ENCODE data around the gene HDAC7. TPM values are rescaled to one million over a fixed set of nuclear protein-coding genes. Genes with fewer than 3 reads are reported as not detected.

Gene HDAC7
- total and polyA plus RNA-seq, 2 of the 13 experiments (the other 11 are each of a cell fraction or from before 2014, with no cell fraction given): 4.6 to 10.8 TPM

DNA sequence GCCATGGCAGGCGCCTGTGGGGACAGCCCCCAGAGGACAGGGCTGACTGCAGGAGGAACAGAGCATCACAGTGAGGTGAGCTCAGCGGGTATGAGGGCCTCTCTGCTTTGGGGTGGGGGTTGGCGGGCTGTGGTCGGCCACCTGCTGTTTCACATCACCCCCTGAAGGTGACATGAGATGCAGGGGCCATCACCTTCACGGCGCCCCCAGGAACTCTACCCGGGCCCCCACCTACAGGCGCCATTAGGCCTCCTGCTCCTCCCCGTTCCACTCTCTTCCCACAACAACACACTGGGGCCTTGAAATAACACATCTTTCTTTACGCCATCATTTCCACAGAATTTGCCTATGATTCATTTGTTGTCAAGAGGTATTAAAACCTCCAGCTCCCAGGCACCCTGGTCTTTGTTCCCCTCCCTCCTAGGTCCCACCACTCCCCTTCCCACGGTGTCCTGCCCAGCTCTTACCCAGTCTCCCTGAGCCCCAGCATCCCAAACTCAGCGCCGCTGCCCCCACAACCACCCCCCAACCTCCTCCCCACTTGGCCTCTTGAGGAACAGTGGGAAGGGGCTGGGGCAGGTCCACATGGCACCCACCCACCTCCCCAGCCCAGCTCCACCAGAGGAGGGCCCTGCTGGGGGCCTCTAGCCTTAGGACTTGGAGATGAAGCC lies 12.7 kb upstream of the HDAC7 start:
- Histone ChIP-seq H2AFZ (ENCODE audit: low read length) (no peak overlapping the region), H3K27me3 (ENCODE audit: control insufficient read depth in 1 of 2, insufficient read depth in 2 of 2, low read length in 2 of 2) (peaks cover 6 to 27% of the 10 kb centered on the region in 2 experiments; a peak in 4 of 5 replicates), H3K9me3 (ENCODE audit: low read length) (no peaks in the 10 kb centered on the region), H4K20me1 (ENCODE audit: insufficient read depth, low read length) (no peaks in the 10 kb centered on the region), H3K36me3 (replicated peaks in 1 of 2; ENCODE audit: control insufficient read depth in 1 of 2, insufficient read depth in 2 of 2, low read length in 2 of 2) (no peaks in the 10 kb centered on the region), H3K27ac (ENCODE audit: extremely low read length, insufficient read depth, low read length) (no peak overlapping the region), H3K4me1 (ENCODE audit: insufficient read depth, low read length) (peaks cover 20% of the 10 kb centered on the region), H3K4me2 (ENCODE audit: low read depth, low read length) (no peak overlapping the region), H3K79me2 (ENCODE audit: insufficient read depth, low read length) (no peaks in the 10 kb centered on the region), H3K9ac (ENCODE audit: insufficient read depth, low read depth, low read length) (no peak overlapping the region), H3K4me3 (replicated peaks in 1 of 3; ENCODE audit: insufficient read depth in 1 of 3, low read depth in 2 of 3, low read length in 3 of 3) (no peak overlapping the region)
- POLR2A ChIA-PET: interaction anchor here (1.7 kb wide), 1 partner anchor 15 kb away, joined by 4 read pairs; no protein-coding TSS in a partner anchor
- in situ Hi-C loops (cut with HindIII; ENCODE audit: extremely low pct_ligation_motif_present, low pct_unique_long_range_greater_than_20kb) (no loop called here), intact Hi-C loops (cut with micrococcal nuclease; ENCODE audit: unreplicated experiment) (no loop called here)
- no peak for DNase-seq (ENCODE audit: low spot score)
- ATAC-seq: no peak
- TF ChIP-seq ZSCAN20 (CRISPR knock-in tag; IDR thresholded peaks at IDR 0.05; ENCODE audit: borderline replicate concordance): no peak
- no peak for TF ChIP-seq PHF21A (CRISPR knock-in tag; IDR thresholded peaks at IDR 0.05)
- no peak for TF ChIP-seq ZNF501 (CRISPR knock-in tag; IDR thresholded peaks at IDR 0.05)
- no peak for TF ChIP-seq CHCHD3 (CRISPR knock-in tag; IDR thresholded peaks at IDR 0.05)
- no peak for TF ChIP-seq ZNF17 (CRISPR knock-in tag; IDR thresholded peaks at IDR 0.05)
- TF ChIP-seq GTF3A (CRISPR knock-in tag; conservative IDR thresholded peaks at IDR 0.05): no peak
- no peak for TF ChIP-seq PLRG1 (conservative IDR thresholded peaks at IDR 0.05)
- TF ChIP-seq ZSCAN30 (CRISPR knock-in tag; IDR thresholded peaks at IDR 0.05): no peak
- TF ChIP-seq SKI (IDR thresholded peaks at IDR 0.05; ENCODE audit: partially characterized antibody): no peak
- TF ChIP-seq, protein P1, sequence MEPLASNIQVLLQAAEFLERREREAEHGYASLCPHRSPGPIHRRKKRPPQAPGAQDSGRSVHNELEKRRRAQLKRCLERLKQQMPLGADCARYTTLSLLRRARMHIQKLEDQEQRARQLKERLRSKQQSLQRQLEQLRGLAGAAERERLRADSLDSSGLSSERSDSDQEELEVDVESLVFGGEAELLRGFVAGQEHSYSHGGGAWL (CRISPR knock-in tag; IDR thresholded peaks at IDR 0.05): no peak
- TF ChIP-seq, protein P2, sequence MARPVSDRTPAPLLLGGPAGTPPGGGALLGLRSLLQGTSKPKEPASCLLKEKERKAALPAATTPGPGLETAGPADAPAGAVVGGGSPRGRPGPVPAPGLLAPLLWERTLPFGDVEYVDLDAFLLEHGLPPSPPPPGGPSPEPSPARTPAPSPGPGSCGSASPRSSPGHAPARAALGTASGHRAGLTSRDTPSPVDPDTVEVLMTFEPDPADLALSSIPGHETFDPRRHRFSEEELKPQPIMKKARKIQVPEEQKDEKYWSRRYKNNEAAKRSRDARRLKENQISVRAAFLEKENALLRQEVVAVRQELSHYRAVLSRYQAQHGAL (CRISPR knock-in tag; IDR thresholded peaks at IDR 0.05; ENCODE audit: not compliant biosample characterization): no peak
- TF ChIP-seq ZBTB42 (CRISPR knock-in tag; IDR thresholded peaks at IDR 0.05): no peak
- TF ChIP-seq TGIF2 (CRISPR knock-in tag; IDR thresholded peaks at IDR 0.05): no peak
- TF ChIP-seq GZF1 (CRISPR knock-in tag; IDR thresholded peaks at IDR 0.05): no peak
- TF ChIP-seq EP300 (IDR thresholded peaks at IDR 0.05; ENCODE audit: low read depth in 2 of 2, low read length in 2 of 2): no peak
- no peak for TF ChIP-seq EP300 (CRISPR knock-in tag; IDR thresholded peaks at IDR 0.05; ENCODE audit: borderline replicate concordance)
- no peak for TF ChIP-seq TBP (CRISPR knock-in tag; IDR thresholded peaks at IDR 0.05)
- BruUV-seq (replicated peaks): no TSS peak
- no peak for FAIRE-seq
- WGBS (ENCODE audit: low lambda C conversion rate): 40% methylated on average over 10 of the region's 13 CpGs
- CTCF ChIA-PET (ENCODE audit: low intra/inter-chr PET ratio, low total read pairs): interaction anchor here (0.9 kb wide), 1 partner anchor 118 kb away, joined by 3 read pairs; no protein-coding TSS in a partner anchor

Measured in HepG2 (cell line).